HG03039 (cell line): ENCODE results near the gene NDUFC2.
"Not testable (repeated sequence)": the region's sequence is repeated elsewhere in the genome, so short reads cannot be mapped to it uniquely, and the experiment has no call there.

ENCODE experiments used
- ATAC-seq: cut with Tn5 transposase; IDR thresholded peaks from one replicate; pipeline ENCODE4 v1.9.1; 2021; ENCODE audit warnings: mild to moderate bottlenecking, moderate library complexity; ENCODE audit not compliant: unreplicated experiment

Gene NDUFC2

GRCh38 chr11:78032090-78032489, 47.6 kb downstream of the NDUFC2 start:
- ATAC-seq: no peak

GRCh38 chr11:78031629-78032028, 48.0 kb downstream of the NDUFC2 start:
- no peak for ATAC-seq

GRCh38 chr11:78030429-78031325, 49.0 kb downstream of the NDUFC2 start:
- ATAC-seq: no peak

GRCh38 chr11:78028423-78028822, 51.2 kb downstream of the NDUFC2 start:
- not testable (repeated sequence) for ATAC-seq

- ATAC-seq: no peak
Observed at GRCh38 chr11:78027759-78028158, 51.9 kb downstream of the NDUFC2 start.

- no peak for ATAC-seq
Observed at GRCh38 chr11:78025378-78025777, 54.3 kb downstream of the NDUFC2 start.

GRCh38 chr11:78023426-78023825, 56.2 kb downstream of the NDUFC2 start:
- no peak for ATAC-seq

GRCh38 chr11:78022397-78023396, 57.0 kb downstream of the NDUFC2 start, which contains the start of gene KCTD14:
Gene KCTD14 (minus strand): TSS chr11:78023276. CDS start chr11:78023249, 27 bp downstream.
- ATAC-seq: no peak

- ATAC-seq: no peak
Observed at GRCh38 chr11:78021611-78022010, 58.1 kb downstream of the NDUFC2 start.

GRCh38 chr11:78020246-78020645, 59.4 kb downstream of the NDUFC2 start:
- ATAC-seq: no peak

GRCh38 chr11:78019808-78020207, 59.9 kb downstream of the NDUFC2 start:
- no peak for ATAC-seq
